Adrenal gland (tissue), 12 donors: ENCODE data around the gene PTAR1. TPM values are rescaled to one million over a fixed set of nuclear protein-coding genes. Genes with fewer than 3 reads are reported as not detected.

Source experiments
- DNase-seq, 7 donors: peaks; one replicate each; pipeline ENCODE4 v3.0.0-alpha.2; 2019 to 2020
- H3K27ac ChIP-seq, 5 donors: fragments of 200-600 bp; sonication (generic) in 4 of 5; 1 replicate in 3 of 5; 2 replicates in 2 of 5; pipeline versions ENCODE4 v1.5.1 to v1.8.0; 2016 to 2020; ENCODE audit warnings: mild to moderate bottlenecking in 1 of 5
- H3K27me3 ChIP-seq: fragments of 200-600 bp; 2 replicates; pipeline ENCODE4 v1.8.0; 2021
- H3K36me3 ChIP-seq, 2 donors: fragments of 200-600 bp; replicated peaks in 1 of 2; 1 replicate in 1 of 2; 2 replicates in 1 of 2; pipeline versions ENCODE4 v1.5.1 to v1.8.0; 2018 to 2022
- H3K4me1 ChIP-seq, 2 donors: fragments of 200-600 bp; replicated peaks in 1 of 2; 1 replicate in 1 of 2; 2 replicates in 1 of 2; pipeline versions ENCODE4 v1.5.1 to v1.8.0; 2018 to 2021
- H3K4me3 ChIP-seq, 4 donors: fragments of 200-600 bp; sonication (generic) in 3 of 4; one replicate each; pipeline ENCODE4 v1.5.1; 2016 to 2018
- H3K9me3 ChIP-seq, 3 donors: fragments of 200-600 bp; sonication (generic) in 1 of 3; replicated peaks in 1 of 3; 1 replicate in 2 of 3; 2 replicates in 1 of 3; pipeline versions ENCODE4 v1.5.1 to v1.8.0; 2016 to 2021
- POLR2A ChIP-seq, 2 donors: fragments of 450-650 bp; IDR thresholded peaks; one replicate each; pipeline ENCODE4 v1.6.1; 2017; ENCODE audit warnings: antibody characterized with exemption in 2 of 2, mild to moderate bottlenecking in 2 of 2, moderate library complexity in 1 of 2
- WGBS, 4 donors: extraction: QIAGEN DNeasy Blood & Tissue Kit in 2 of 4; methylation state at CpG; one replicate each; pipeline versions ENCODE4 v1.1.5 to v1.1.7; 2013 to 2017; 5-methylcytosine and 5-hydroxymethylcytosine counted together
- intact Hi-C, 2 donors: fragments of 100-400 bp; cut with DNase I; formaldehyde crosslinking; loops; one replicate each; pipeline versions ENCODE4 v1.14.1 to v1.15.0; 2022 to 2023
- polyA plus RNA-seq, 3 donors: library from polyadenylated mRNA; stranded (reverse); fragments of 200-250 nt in 2 of 3; fragments of 350-450 nt in 1 of 3; fragmentation: Illumina TruSeq in 1 of 3; extraction: RNeasy Lipid Tissue Mini Kit (QIAGEN cat#74804) in 1 of 3; gene quantifications; one replicate each; pipeline ENCODE4 v1.2.3, GENCODE V29; 2013 to 2014
- total RNA-seq, 9 donors: library from RNA; depleted of rRNA in 4 of 9; stranded (reverse); fragments of >200 nt in 4 of 9; fragments of 120-200 nt in 1 of 9; fragmentation: NEBNext Ultra II Directional in 1 of 9; extraction: Animal tissue kit (Norgen Biotek cat#: 25700) in 1 of 9; gene quantifications; one replicate each; pipeline versions ENCODE4 v1.1.0 to v1.2.4, GENCODE V29; 2013 to 2023
- TF ChIP-seq, protein P1 (sequence below), 6 experiments: fragments of 450-650 bp in 4 of 6; fragments of 200-600 bp in 2 of 6; sonication (generic) in 1 of 6; IDR thresholded peaks; 1 replicate in 5 of 6; 2 replicates in 1 of 6; pipeline versions ENCODE4 v1.5.1 to v1.8.0; 2016 to 2021; ENCODE audit warnings: antibody characterized with exemption in 6 of 6, mild to moderate bottlenecking in 2 of 6, moderate library complexity in 1 of 6
- donor health status: healthy with polysubstance abuse.
- donor health status: Bipolar disorder and iron deficiency.
- donor health status: DM: yes; HTN: yes; CAD: no.
- donor health status: DM: no; HTN: no; CAD: no.
- donor health status: DM: no; HTN: no; CAD: no.
- donor health status: DM: yes; HTN: yes; CAD: no.

PTAR1 gene
- total and polyA plus RNA-seq, 12 donors, result 3.7 to 70.4 (median 37.2) TPM

DNA sequence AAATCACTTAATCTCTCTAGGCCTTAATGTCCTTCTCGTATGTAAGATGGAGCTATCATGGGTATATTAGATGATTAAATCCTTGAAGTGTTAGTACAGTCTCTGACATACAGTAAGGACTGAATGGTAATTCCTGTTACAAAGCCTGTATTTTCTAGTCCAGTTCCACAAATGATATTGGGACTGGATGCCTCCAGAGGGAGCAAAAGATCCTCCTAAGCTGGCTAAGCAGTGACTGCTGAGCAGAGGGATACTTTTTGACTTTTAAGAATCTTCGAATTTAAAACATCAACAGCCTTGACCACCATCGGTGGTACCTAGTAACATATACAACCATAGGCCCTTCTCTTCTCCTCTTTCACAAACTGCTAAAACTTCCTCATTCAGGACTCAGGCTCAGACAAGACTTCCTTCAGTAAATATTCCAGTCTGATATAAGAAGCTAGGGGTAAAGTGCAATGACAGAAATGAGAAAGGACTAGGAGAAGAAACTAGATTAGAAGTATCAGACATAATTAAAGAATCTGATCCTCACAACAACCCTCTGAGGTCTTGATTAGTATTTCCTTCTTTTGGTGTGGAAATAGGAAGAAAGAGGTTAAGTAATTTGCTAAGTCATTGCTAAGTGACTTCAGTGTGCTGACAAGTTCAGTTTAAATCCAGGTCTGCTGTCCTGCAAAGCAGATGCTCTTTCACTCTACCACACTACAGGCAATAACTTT is 13.9 kb downstream of the PTAR1 start:
- TF ChIP-seq, protein P1, sequence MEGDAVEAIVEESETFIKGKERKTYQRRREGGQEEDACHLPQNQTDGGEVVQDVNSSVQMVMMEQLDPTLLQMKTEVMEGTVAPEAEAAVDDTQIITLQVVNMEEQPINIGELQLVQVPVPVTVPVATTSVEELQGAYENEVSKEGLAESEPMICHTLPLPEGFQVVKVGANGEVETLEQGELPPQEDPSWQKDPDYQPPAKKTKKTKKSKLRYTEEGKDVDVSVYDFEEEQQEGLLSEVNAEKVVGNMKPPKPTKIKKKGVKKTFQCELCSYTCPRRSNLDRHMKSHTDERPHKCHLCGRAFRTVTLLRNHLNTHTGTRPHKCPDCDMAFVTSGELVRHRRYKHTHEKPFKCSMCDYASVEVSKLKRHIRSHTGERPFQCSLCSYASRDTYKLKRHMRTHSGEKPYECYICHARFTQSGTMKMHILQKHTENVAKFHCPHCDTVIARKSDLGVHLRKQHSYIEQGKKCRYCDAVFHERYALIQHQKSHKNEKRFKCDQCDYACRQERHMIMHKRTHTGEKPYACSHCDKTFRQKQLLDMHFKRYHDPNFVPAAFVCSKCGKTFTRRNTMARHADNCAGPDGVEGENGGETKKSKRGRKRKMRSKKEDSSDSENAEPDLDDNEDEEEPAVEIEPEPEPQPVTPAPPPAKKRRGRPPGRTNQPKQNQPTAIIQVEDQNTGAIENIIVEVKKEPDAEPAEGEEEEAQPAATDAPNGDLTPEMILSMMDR (IDR thresholded peaks at IDR 0.05), result peak in 1 of 6 experiments; percentile 5
- TF ChIP-seq POLR2A (IDR thresholded peaks at IDR 0.05), result no peak
- H3K4me3 ChIP-seq, result no peak overlapping the region
- DNase-seq, result no peak
- 49 to 52% (median 49%) methylated on average over 3 of the region's 3 CpGs for WGBS, 4 donors
- H3K4me1 ChIP-seq, result peaks cover 0 to 10% of the 10 kb centered on the region in 2 donors
- H3K36me3 ChIP-seq, result peaks cover 0 to under 1% of the 10 kb centered on the region in 2 donors
- no peaks in the 10 kb centered on the region for H3K9me3 ChIP-seq
- H3K27me3 ChIP-seq, result no peaks in the 10 kb centered on the region
- intact Hi-C loops, result no loop called here
- H3K27ac ChIP-seq, result no peak overlapping the region

DNA sequence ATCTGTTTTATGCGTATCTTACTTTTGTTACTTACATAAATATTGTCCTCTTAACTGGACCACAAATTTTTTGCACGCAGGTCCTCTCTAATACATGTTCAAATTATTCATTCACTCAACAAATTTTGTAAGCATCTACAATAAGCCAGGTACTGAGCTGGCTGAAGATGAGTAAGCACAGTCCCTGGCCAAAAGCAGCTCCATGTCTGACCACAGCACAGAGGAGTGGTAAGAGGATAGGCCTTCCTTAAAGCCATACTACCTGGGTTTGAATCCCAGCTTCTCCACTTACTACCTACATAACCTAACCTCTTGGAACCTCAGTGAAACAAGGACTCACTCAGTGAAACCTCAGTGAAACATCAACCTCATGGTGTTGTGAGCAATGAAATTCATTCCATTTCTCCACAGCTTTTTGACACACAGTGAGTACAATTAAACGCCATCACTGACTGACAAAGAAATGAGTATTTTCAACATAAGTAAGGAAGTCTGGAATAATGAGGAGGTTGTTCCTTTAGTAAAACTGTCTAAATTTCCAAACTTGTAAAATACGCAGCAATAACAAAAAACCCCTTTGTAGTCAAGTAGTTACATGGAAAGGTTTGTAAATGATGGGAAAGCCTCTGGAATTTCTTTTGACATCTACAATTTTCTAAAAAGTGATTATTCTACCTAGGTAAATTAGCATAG is 15.0 kb downstream of the PTAR1 start:
- no peak for TF ChIP-seq POLR2A (IDR thresholded peaks at IDR 0.05)
- TF ChIP-seq, protein P1 (IDR thresholded peaks at IDR 0.05), result no peak
- peaks cover 0 to 9% of the 10 kb centered on the region in 2 donors for H3K36me3 ChIP-seq
- H3K4me1 ChIP-seq, result peaks cover 0 to under 1% of the 10 kb centered on the region in 2 donors
- no peaks in the 10 kb centered on the region for H3K27me3 ChIP-seq
- no peak overlapping the region for H3K4me3 ChIP-seq
- H3K27ac ChIP-seq, result no peak overlapping the region
- 96 to 99% (median 98%) methylated on average over 4 of the region's 4 CpGs for WGBS, 4 donors
- H3K9me3 ChIP-seq, result no peaks in the 10 kb centered on the region
- no peak for DNase-seq
- intact Hi-C loops, result no loop called here

DNA sequence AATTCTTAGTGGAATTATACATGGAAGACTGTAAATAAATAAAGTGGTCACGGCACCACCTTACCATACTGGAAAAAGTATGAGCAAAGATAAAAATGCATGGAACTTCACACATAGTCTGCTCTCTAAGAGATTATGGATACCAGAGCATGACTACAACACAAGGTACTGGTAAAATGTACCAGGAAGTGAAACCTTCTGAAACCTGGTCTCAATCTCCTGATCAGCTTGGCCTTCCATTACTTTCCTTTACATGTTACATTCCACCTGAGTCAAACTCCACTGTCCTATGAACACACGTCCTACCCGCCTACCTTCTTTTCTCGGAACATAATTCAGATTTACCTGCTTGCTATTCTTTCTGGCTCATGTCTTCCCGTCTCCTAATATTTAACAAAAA is 15.9 kb downstream of the PTAR1 start:
- Histone ChIP-seq H3K9me3 (no peaks in the 10 kb centered on the region), H3K4me3 (no peak overlapping the region), H3K27ac (no peak overlapping the region), H3K4me1 (no peaks in the 10 kb centered on the region), H3K27me3 (no peaks in the 10 kb centered on the region), H3K36me3 (peaks cover 0 to 9% of the 10 kb centered on the region in 2 donors)
- TF ChIP-seq POLR2A (IDR thresholded peaks at IDR 0.05), result no peak
- TF ChIP-seq, protein P1 (IDR thresholded peaks at IDR 0.05), result no peak
- intact Hi-C loops, result no loop called here
- no peak for DNase-seq
- 89 to 98% (median 97%) methylated on average over 5 of the region's 5 CpGs for WGBS, 4 donors

DNA sequence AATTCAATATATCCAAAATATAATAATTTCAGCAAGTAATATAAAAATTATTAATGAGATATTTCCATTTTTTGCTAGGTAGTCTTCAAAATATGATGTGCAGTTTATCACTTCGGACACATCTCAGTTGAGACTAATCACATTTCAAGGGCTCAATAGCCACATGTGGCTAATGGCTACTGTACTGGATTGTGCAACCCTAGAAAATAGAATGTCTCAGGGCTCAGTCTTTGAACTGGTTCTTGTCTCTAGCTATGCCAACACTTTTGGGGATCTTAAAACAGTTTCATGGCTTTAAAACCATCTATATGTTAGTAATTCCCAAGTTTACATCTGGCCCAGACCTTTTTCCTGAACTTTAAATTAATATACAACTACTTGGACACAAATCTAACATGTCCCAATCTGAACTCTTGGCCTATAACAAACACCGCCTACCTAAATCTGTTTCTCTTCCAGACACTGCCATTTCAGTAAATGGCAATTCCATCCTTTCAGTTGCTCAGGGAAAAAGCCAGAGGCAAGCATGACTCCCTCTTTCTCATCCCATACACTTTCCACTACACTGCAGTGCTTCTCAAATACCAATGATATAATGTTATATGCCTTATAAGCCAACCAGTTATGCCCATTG is 18.8 kb downstream of the PTAR1 start:
- Histone ChIP-seq H3K27ac (no peak overlapping the region), H3K36me3 (peaks cover 0 to 9% of the 10 kb centered on the region in 2 donors), H3K27me3 (no peaks in the 10 kb centered on the region), H3K4me3 (no peak overlapping the region), H3K9me3 (no peaks in the 10 kb centered on the region), H3K4me1 (no peaks in the 10 kb centered on the region)
- TF ChIP-seq POLR2A (IDR thresholded peaks at IDR 0.05), result no peak
- TF ChIP-seq, protein P1 (IDR thresholded peaks at IDR 0.05), result no peak
- intact Hi-C loops, result no loop called here
- 97 to 100% (median 97%) methylated on average over 2 of the region's 2 CpGs for WGBS, 4 donors
- no peak for DNase-seq
